GM19328 (cell line): Measurements from ENCODE around the gene TXNL4B.

ENCODE experiments used
- ATAC-seq: cut with Tn5 transposase; IDR thresholded peaks from one replicate; pipeline ENCODE4 v1.9.1; 2021; ENCODE audit warnings: mild to moderate bottlenecking, moderate library complexity; ENCODE audit not compliant: unreplicated experiment

Gene TXNL4B

GRCh38 chr16:72042157-72042660, 51.2 kb downstream of the TXNL4B start:
- no peak for ATAC-seq

- ATAC-seq = no peak
Measured at GRCh38 chr16:72036098-72036497, 57.3 kb downstream of the TXNL4B start.
